Fibroblast of peridontal ligament (primary cell): ENCODE results near the gene STMN3.

ENCODE experiments used
- DNase-seq: peaks from one replicate; pipeline ENCODE4 v3.0.0-alpha.2; 2010; ENCODE audit errors: extremely low read depth

The STMN3 gene

DNA sequence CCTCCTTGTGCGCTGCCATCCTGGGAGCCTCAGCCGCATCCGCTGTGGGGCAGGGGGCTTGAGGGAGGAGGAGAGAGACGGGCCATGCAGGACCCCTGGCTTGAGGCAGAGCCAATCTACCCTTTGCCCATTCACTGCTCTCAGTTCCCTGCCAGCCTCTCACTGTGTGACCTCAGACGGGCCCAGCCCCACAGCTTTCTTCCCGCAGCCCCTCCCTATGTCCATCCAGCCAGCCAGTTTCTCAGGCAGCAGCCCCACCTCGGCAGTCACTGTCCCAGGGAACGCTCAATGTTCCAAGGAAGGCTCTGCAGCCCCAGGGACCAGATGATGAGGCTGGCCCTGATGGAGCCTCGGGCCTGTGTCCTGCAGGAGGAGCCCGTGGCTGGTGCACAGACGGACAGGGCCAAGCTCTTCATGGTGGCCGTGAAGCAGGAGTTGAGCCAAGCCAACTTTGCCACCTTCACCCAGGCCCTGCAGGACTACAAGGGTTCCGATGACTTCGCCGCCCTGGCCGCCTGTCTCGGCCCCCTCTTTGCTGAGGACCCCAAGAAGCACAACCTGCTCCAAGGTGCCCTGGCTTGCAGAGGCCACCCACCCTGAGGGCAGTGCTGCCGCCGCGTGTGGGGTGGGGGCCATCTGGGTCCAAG lies 39.3 kb upstream of the STMN3 start:
- DNase-seq: no peak

DNA sequence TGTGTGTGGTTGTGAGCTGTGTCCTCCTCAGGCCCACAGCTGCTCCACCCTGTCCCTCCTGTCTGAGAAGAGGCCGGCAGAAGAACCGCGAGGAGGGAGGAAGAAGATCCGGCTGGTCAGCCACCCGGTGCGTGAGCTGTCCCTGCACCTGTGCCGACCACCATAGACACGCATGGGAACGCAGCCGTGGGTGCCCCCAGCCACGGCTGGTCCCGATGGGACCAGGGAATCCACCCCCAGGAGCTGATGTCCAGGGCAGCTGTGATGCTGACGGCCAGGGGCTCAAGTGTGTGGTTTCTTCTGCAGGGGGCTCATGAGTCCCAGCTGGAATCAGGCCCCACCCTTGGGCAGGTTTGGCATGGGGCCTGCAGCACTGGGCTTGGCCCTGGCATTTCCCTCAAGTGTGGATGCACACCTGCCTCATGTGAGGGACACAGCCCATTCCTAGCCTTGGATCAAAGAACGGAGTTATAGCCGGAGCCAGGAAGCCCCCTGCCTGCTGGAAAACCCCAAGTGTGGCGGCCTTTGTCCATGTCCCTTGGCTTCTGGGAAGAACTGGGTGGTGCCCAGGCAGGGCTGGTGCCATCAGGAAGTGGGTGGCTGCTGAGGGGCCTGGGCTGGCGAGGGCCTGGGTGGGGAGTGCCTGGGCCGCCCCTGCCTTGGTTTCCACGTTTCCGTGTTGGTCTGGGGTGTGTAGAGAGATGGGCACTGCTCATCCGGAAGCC lies 38.6 kb upstream of the STMN3 start:
- DNase-seq: no peak

DNA sequence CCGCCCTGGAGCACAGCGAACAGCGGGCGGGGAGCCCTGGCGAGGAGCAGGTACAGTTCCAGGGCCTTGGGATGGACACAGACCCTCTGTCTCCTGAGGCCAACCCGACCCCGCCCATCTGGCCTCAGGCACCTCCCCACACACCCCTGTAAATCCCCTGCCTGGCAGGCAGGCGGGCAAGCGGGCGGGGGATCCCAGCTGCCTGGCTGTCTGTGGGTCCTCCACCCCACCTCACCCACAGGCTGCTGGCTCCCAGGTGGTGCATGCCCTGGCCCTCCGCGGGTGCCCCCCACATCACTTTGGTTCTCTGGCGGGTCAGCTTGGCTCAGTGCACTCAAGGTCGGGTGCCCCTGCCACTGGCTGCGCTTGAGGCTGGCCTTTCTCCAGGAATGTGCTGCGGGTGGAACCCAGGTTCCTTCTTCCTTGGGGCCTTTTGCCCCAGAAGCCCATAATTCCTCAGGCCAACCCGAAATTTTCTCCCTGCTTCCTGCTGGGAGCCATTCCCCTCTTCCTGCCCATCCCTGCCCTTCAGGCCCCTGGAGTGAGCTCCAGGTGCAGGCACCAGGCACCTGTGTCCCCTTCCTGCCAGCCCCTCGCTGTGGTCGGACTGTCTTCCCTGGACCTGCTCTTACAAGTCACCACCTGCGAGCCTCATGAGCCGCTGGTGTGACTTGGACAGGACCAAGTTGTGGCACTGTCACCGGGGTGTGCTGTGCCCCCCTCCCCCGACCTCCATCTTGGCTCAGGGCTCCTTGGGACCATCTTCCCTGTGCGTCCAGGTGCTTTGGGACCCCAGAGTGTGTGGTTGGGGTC lies 37.9 kb upstream of the STMN3 start:
- DNase-seq: no peak

DNA sequence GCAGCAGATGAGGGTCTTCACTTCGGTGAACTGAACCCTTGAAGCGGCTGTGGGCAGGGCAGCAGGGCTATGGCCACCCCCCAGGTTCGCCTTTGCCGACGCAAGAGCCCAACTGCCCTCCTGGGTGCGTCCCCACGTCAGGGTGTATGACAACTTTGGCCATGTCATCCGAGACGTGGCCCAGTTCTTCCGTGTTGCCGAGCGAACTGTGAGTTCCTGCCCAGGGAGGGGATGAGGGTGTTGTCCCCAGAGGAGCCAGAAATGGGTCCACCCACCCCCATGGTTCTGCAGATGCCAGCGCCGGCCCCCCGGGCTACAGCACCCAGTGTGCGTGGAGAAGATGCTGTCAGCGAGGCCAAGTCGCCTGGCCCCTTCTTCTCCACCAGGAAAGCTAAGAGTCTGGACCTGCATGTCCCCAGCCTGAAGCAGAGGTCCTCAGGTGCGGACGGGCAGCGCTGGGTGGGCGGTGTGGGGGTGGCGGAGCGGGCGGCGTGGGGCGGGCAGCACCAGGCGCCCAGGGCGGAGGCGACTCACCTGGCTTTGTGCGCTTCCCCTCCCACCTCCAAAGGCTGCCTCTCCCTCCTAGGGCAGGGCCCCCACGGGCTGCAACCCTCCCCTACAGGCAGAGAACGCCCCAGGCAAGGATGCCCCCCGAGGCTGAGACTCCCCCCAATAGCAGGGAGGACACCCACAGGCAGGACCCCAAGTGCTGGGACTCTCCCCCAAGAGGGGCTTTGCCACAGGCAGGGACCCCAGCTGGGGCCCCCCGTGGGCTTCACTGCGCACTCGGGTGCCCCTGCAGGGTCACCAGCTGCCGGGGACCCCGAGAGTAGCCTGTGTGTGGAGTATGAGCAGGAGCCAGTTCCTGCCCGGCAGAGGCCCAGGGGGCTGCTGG lies 37.0 kb upstream of the STMN3 start:
- no peak for DNase-seq

DNA sequence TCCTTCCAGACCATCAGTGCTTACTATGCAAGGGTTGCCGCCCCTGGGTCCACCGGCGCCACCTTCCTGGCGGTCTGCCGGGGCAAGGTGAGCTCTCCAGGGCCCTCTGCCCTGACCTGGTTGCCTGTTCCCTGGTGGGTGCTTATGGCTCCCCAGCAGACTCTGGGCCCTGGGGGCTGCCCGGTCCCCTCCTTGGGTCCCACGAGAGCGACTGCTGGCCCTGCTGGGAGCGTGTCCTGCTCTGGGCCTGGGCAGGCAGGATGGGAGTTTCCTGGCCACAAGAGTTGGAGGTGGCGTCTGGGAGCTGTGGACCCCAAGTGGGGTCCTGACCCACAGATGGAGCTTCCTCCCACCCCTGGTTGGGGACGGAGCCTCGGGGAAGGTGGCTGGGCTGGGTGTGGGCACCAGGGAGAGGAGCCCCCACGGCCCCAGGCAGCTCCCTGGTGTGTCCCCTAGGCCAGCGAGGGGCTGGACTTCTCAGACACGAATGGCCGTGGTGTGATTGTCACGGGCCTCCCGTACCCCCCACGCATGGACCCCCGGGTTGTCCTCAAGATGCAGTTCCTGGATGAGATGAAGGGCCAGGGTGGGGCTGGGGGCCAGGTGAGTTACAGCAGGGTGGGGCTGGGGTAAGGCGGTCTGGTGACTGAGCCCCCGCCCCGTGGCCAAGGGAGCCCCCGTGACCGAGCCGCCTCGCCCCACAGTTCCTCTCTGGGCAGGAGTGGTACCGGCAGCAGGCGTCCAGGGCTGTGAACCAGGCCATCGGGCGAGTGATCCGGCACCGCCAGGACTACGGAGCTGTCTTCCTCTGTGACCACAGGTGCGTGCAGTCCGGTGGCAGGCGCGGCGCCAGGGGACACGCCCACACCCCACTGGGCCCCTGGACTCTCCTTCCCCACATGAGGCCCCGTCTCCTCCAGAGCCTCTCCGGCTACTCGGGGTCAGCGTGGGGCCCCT lies 36.1 kb upstream of the STMN3 start:
- DNase-seq: no peak

DNA sequence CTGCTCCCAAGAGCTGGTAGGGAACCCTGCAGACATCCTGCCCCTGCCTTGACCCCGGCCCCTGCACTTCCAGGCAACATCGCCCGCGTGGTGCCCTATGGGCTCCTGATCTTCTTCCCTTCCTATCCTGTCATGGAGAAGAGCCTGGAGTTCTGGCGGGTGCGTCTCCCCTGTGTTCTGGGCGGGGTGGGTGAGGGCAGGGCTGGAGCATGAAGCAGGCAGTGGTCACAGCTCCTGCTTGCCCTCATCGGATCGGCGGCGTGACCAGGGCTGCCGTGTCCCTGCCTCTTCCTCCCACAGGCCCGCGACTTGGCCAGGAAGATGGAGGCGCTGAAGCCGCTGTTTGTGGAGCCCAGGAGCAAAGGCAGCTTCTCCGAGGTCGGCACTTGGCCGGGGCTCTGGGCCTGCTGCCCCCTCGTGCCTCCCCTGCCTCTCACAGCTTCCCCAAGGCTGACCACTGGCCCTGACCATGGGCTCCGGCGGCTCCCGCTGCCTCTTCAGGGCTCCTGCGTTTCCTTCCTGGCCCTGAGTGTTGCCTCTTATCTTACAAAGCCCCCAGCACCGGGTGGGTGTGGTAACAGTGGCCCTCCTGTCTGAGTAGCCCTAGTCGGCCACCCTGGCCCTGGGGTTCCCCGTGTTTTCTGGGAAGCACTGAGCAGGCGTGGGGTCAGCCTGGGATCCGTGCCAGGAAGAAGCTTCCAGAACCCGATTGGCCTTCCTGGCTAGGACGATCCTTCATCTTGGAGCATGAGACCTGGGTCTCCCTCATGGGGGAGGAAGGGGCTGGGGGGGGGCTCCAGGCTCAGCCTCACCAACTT lies 35.2 kb upstream of the STMN3 start:
- no peak for DNase-seq

DNA sequence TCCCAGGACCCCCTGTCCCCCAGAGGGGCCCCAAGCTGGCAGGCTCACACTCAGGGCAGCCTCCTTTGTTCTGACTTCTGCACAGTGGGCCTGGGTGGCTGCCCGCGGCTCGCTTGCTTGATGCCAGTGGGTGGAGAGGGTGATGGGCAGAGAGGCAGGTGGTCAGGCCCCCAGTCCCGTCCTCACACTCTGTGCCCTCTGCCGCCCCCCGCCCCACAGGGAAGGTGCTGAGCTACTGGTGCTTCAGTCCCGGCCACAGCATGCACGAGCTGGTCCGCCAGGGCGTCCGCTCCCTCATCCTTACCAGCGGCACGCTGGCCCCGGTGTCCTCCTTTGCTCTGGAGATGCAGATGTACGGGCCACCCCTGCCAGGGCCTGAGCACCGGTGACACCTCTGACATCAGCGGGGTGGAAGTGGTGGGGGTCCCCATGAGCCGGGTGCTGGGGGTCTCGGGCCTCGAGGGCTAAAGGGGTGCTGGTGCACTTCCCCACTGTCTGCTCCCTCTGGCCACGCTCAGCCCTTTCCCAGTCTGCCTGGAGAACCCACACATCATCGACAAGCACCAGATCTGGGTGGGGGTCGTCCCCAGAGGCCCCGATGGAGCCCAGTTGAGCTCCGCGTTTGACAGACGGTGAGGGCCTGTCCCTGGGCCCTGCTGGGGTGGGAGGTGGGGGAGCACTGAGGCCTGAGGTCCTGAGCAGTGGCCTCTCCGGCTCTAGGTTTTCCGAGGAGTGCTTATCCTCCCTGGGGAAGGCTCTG lies 34.4 kb upstream of the STMN3 start:
- DNase-seq: no peak

DNA sequence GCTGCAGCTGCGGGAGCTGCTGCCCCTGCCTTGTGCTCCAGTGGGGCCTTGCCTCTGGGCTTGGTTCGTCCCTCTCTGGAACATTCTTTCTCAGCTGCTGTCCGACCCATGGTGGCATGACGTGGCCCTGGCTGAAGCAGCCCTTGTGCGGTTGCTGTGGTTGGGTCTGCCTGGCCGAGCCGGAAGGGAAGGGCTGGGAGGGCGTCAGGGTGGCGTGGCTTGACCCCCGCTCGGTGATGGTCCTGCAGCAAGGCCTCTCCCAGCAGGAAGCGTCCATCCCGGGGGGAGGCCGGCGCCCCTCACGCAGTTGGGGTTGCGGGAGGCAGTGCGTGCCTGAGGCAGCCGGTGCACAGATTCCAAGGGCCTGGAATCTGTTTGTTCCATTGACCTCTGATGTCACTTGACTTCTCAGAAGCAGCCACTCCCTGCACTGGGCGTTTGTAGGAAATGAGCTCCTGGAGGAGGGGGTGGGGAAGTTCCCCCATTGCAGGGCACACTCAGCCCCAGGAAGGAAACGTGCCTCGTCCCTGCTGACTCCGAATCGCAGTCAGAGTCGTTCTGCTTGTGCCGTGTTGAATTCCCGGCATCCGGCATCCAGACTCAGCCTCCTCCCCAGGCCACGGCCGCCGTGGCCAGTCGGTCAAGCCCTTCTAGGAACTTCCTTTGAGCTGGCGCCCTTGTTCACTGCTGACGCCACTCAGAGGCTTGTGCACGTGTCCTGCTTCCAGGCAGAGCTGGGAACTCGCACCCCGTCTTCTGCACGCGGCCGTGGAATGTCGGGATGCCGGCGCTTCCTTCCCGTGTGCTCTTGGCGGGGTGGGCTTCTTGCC lies 33.5 kb upstream of the STMN3 start:
- no peak for DNase-seq

DNA sequence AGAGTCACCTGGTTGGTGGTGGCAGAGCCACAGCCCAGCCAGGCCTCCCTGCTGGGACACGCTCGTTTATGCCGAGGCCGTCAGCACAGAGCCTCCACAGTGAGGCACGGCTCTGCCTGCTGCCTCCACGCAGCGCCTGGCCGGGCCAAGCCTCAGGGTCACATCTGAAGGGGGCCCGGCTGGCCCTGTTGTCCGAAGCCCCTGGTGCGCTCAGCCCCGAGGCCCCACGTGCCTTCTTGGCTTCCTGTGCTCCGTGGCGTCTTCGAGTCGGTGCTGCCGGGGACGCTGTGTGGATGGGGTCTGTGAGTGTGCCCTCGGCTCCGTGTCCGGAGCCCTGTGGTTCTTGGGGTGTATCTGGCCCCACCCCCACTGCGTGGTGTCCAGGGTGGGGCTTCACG lies 32.9 kb upstream of the STMN3 start:
- no peak for DNase-seq

DNA sequence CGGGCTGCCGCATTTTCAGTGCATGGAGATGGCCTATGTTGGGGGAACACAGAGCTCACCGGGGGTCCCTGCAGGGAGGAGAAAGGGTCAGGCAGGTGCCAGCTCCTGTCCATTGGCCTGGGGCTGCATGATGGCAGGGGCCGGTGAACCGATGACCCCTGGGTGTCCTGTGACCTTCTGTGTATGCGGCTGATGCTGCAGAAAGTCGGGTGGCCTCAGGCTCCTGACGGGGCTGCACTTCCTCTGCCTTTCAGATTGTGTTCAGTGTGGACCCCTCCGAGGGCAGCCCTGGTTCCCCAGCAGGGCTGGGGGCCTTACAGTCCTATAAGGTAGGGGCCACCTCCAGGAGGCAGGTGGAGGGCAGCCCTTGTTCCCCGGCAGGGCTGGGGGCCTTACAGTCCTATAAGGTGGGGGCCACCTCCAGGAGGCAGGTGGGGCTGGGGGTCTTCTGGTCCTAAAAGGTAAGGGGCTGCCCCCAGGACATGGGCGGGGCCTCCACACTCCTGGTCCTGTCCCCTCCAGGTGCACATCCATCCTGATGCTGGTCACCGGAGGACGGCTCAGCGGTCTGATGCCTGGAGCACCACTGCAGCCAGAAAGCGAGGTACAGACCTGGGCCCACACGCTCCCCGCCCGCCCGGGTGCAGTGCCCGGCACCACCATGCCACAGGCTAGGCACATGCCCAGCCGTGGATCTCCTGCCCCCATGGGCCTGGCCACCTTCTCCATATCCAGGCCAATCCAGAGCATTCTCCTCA lies 32.2 kb upstream of the STMN3 start:
- DNase-seq: no peak

DNA sequence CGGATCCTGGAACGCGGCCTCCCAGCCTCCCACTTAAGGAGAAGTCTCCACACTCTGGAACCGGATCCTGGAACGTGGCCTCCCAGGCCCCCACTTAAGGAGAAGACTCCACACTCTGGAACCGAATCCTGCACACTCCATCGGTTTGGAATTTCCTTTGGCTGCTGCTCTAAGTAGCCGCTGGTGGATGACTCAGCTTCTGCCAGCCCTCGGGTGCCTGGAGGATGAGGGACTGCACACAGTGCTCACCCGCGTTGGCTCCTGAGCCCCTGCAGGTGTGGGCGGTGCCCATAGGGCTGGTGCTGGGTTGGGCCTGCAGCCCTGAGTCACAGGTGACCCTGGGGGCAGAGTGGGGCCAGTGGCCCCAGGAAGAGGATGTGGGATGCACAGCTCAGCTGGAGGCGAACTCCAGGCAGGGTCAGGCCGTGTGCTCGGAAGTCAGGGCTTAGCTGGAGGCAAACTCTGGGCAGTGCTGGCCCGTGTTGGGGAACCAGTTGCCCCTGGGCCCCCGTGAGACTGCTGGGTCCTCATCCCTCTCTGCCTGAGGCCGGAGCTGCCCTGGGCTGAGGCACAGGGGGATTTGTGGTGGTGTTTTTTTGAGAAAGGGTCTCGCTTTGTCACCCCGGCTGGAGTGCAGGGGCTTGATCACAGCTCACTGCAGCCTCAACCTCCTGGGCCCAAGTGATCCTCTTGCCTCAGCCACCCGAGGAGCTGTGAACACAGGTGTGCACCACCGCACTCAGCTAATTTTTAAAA lies 29.3 kb upstream of the STMN3 start:
- peak; percentile 95 for DNase-seq

DNA sequence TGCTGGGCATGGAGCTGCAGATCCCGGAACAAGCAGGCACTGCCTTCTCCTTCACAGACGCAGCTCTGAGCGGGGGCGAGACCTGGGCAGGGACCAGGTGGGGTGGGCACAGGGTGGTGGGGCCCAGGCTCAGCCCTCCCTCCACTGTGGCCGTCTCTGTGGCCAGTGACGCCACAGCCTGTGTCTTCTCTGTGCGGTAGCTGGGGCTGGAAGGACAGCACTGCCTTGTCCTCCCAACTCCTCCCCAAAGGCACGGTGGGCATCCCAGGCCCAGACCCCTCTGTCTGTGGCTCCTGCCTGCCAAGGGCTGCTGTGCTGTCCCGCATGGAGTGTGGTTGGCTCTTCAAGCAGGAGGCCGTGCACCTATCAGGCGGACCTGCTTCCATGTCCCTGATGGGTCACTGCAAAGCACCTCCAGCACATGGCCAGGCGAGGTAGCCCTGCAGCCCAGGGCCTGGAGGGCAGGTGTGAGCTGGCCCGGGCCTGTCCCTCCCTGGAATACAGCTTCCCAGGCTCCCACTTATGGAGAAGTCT lies 28.5 kb upstream of the STMN3 start:
- no peak for DNase-seq

DNA sequence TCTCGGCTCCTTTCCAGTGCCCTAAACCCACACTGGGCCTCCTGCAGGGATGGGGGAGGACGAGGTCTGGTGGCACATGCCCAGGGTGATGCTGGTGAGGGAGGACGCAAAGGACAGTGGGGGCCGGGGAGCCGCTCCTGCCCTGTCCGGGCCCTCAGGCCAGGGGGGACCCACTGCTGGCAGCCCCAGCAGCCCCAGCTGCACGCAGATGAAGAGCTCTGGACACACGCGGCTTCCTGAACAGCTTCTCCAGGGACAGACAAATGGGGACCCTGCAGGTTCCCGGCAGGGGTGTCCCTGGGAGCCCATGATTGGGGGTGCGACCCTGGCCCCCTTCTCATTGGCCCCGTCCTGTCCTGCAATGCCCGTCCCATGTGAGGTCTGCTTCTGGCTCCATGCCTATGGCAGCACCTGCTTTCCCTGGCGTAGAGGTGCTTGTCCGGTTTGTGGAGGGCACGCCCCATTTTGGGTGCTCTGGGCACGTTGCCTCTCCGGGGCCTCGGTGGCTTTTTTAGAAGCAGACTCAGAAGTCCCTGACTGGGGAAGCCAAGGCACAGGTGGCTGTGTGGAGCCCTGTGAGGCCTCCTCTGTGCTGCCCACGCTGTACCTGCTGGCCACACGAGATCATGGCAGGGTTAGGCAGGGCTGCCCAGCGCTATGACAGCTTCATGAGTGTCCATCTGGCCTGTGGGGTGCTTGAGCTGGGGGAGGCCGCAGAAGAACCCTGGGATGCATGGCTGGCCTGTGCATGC lies 27.8 kb upstream of the STMN3 start:
- no peak for DNase-seq

DNA sequence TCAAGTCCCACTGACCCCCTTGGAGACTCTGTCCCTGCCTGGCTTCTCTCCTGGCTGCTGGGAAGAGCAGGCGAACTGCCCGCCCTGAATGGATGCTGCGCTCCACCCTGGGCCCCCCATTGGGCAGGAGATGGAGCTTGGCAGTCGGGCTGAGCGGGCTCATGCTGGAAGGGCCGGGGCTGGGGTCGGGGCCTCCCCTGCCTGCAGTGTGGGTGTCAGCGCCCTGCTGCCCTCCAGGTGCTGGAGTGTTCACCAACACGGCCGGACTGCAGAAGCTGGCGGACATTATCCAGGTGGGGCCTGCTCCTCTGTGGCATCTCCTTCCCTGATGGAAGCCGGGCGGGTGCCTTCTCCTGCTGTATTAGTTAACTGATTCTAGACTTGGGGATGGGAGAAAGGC lies 27.2 kb upstream of the STMN3 start:
- no peak for DNase-seq

DNA sequence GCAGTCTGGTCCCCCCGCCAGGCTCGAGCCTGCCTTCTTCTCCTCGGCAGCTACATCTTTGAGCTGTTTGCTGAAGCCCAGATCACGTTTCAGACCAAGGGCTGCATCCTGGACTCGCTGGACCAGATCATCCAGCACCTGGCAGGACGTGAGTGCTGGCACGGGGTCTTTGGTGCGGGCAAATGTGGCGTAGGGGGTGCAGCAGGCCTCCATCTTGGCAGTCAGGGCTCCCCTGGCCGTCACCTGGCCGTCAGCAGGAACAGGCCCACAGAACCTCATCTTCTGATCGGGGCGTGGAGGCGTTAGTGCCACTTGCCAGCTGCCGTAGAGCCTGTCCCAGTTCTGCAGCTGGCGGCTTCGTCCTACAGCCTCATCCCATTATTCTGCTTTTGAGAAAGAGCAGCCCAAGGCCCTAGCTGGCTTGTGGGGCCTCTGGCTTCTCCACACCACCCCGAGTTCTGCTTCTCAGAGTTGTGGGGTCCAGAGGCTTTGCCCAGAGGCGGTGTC lies 26.6 kb upstream of the STMN3 start:
- DNase-seq: no peak
